ENCODE data around the gene PRKCA.

- TF ChIP-seq CTCF (IDR thresholded peaks at IDR 0.05) (no peak), POLR2A (IDR thresholded peaks at IDR 0.05) (no peak)
Observed at GRCh38 chr17:66716236-66717026, 414.0 kb downstream of the PRKCA start.
